HG03135 (cell line): ENCODE measurements around the gene KRT16.
A peak's percentile ranks its signal among the peaks of the same experiment; 100 is the strongest.
"Not testable (repeated sequence)": the region's sequence is repeated elsewhere in the genome, so short reads cannot be mapped to it uniquely, and the experiment has no call there.

Experiments
- ATAC-seq: cut with Tn5 transposase; IDR thresholded peaks from one replicate; pipeline ENCODE4 v1.9.1; 2021; ENCODE audit warnings: mild to moderate bottlenecking, moderate library complexity; ENCODE audit not compliant: unreplicated experiment

The KRT16 gene

GRCh38 chr17:41648411-41649195 lies 36.0 kb upstream of the KRT16 start:
- ATAC-seq = peak; percentile 53

GRCh38 chr17:41647940-41648410 lies 35.4 kb upstream of the KRT16 start:
- peak; percentile 62 for ATAC-seq

- ATAC-seq = no peak
Measured at GRCh38 chr17:41647038-41647813, 34.7 kb upstream of the KRT16 start.

- no peak for ATAC-seq
Measured at GRCh38 chr17:41642252-41643156, 29.9 kb upstream of the KRT16 start.

GRCh38 chr17:41640596-41640995 lies 28.0 kb upstream of the KRT16 start:
- ATAC-seq = not testable (repeated sequence)

GRCh38 chr17:41639492-41640473 lies 27.2 kb upstream of the KRT16 start:
- no peak for ATAC-seq

- ATAC-seq = no peak
Measured at GRCh38 chr17:41638941-41639340, 26.4 kb upstream of the KRT16 start.

GRCh38 chr17:41638194-41638593 lies 25.6 kb upstream of the KRT16 start:
- no peak for ATAC-seq

- ATAC-seq = no peak
Measured at GRCh38 chr17:41636652-41637051, 24.1 kb upstream of the KRT16 start.

GRCh38 chr17:41635121-41636097 lies 22.8 kb upstream of the KRT16 start:
- ATAC-seq = no peak

- no peak for ATAC-seq
Measured at GRCh38 chr17:41634639-41635038, 22.1 kb upstream of the KRT16 start.

- ATAC-seq = no peak
Measured at GRCh38 chr17:41633556-41634199, 21.1 kb upstream of the KRT16 start.

- ATAC-seq = no peak
Measured at GRCh38 chr17:41632482-41633105, 20.0 kb upstream of the KRT16 start.

- ATAC-seq = no peak
Measured at GRCh38 chr17:41631898-41632285, 19.3 kb upstream of the KRT16 start.

GRCh38 chr17:41631025-41631897 lies 18.7 kb upstream of the KRT16 start:
- no peak for ATAC-seq

- no peak for ATAC-seq
Measured at GRCh38 chr17:41629826-41630670, 17.5 kb upstream of the KRT16 start.
